Smooth muscle cell (in vitro differentiated cells): ENCODE data around the gene C9orf43. TPM values are rescaled to one million over a fixed set of nuclear protein-coding genes. Genes with fewer than 3 reads are reported as not detected.

Experiments
- DNase-seq: peaks from one replicate; lab custom pipeline; 2025; ENCODE audit not compliant: unreplicated experiment; lab: John Stamatoyannopoulos, UW
- H2AFZ ChIP-seq: fragments of 200-600 bp; sonication (generic); 2 replicates; pipeline ENCODE4 v1.6.0; 2016; ENCODE audit warnings: antibody characterized with exemption, low read depth, mild to moderate bottlenecking
- H3F3A ChIP-seq: fragments of 200-600 bp; sonication (generic); 2 replicates; pipeline ENCODE4 v1.6.0; 2017; ENCODE audit warnings: antibody characterized with exemption, low read depth
- H3K27ac ChIP-seq: fragments of 200-600 bp; sonication (generic); 2 replicates; pipeline ENCODE4 v1.5.1; 2016; ENCODE audit warnings: low read depth, mild to moderate bottlenecking
- H3K27me3 ChIP-seq: fragments of 200-600 bp; sonication (generic); 2 replicates; pipeline ENCODE4 v1.6.1; 2016; ENCODE audit warnings: low read depth, mild to moderate bottlenecking
- H3K36me3 ChIP-seq: fragments of 200-600 bp; sonication (generic); 2 replicates; pipeline ENCODE4 v1.5.1; 2016; ENCODE audit warnings: low read depth
- H3K4me1 ChIP-seq: fragments of 200-600 bp; sonication (generic); 2 replicates; pipeline ENCODE4 v1.5.1; 2016; ENCODE audit warnings: low read depth
- H3K4me2 ChIP-seq: fragments of 200-600 bp; sonication (generic); 2 replicates; pipeline ENCODE4 v1.6.0; 2016; ENCODE audit warnings: mild to moderate bottlenecking
- H3K4me3 ChIP-seq: fragments of 200-600 bp; sonication (generic); 2 replicates; pipeline ENCODE4 v1.5.1; 2016; ENCODE audit warnings: mild to moderate bottlenecking
- H3K79me2 ChIP-seq: fragments of 200-600 bp; sonication (generic); 2 replicates; pipeline ENCODE4 v1.6.0; 2016; ENCODE audit warnings: low read depth, mild to moderate bottlenecking
- H3K9ac ChIP-seq: fragments of 200-600 bp; sonication (generic); 2 replicates; pipeline ENCODE4 v1.6.0; 2016; ENCODE audit warnings: low read depth
- H3K9me3 ChIP-seq: fragments of 200-600 bp; sonication (generic); replicated peaks from 2 replicates; pipeline ENCODE4 v1.5.1; 2016; ENCODE audit warnings: low read depth
- H4K20me1 ChIP-seq: fragments of 200-600 bp; sonication (generic); 2 replicates; pipeline ENCODE4 v1.6.0; 2016; ENCODE audit warnings: low read depth
- WGBS: methylation state at CpG from one replicate; pipeline ENCODE4 v1.1.7; 2016; ENCODE audit warnings: low lambda C conversion rate; 5-methylcytosine and 5-hydroxymethylcytosine counted together
- polyA plus RNA-seq: library from polyadenylated mRNA; unstranded; fragments of >200 nt; fragmentation: Nextera tagmentation; extraction: Ambion mirVana; gene quantifications from 2 replicates; pipeline ENCODE4 v1.2.1, GENCODE V29; 2016
- total RNA-seq: library from RNA; depleted of rRNA; stranded (reverse); fragments of >200 nt; gene quantifications from 2 replicates; pipeline ENCODE4 v1.2.3, GENCODE V29; 2014
- TF ChIP-seq, protein P1 (sequence below): fragments of 200-600 bp; sonication (generic); IDR thresholded peaks from 2 replicates; pipeline ENCODE4 v1.5.1; 2017; ENCODE audit warnings: borderline replicate concordance, mild to moderate bottlenecking, antibody characterized with exemption; ENCODE audit not compliant: insufficient read depth, poor library complexity, severe bottlenecking

The C9orf43 gene
- total and polyA plus RNA-seq, 2 experiments from 2014 or later, result 2.0 TPM; not detected in 1

DNA sequence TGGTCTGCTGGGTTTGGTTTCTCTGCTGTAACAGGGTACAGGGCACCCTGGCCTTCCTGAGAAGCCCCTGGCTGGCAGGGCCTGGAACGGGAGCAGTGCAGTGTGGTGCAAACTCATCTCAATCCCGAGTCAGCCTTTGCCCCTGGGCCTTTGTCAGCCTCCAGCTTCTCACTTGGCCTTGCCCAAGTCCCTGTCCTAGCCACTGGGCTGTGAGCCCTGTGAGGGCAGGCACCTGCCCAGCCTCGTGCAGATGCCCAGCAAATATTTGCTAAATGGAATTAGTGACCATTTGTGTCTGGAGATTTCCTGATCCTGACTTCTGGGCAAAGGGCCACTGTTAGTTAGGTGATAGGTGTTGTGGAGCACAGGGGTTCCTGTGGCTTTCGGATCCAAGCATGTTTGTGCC is 66.0 kb downstream of the C9orf43 start:
- no peak for DNase-seq
- WGBS, result 89% methylated on average over 4 of the region's 4 CpGs
- Histone ChIP-seq H3K27me3 (no peaks in the 10 kb centered on the region), H2AFZ (no peak overlapping the region), H3K27ac (no peak overlapping the region), H3K4me3 (no peak overlapping the region), H3K9me3 (no peaks in the 10 kb centered on the region), H3K4me1 (no peaks in the 10 kb centered on the region), H3K36me3 (no peaks in the 10 kb centered on the region), H4K20me1 (no peaks in the 10 kb centered on the region), H3K4me2 (no peak overlapping the region), H3K9ac (no peak overlapping the region), H3F3A (no peaks in the 10 kb centered on the region), H3K79me2 (no peaks in the 10 kb centered on the region)
- TF ChIP-seq, protein P1, sequence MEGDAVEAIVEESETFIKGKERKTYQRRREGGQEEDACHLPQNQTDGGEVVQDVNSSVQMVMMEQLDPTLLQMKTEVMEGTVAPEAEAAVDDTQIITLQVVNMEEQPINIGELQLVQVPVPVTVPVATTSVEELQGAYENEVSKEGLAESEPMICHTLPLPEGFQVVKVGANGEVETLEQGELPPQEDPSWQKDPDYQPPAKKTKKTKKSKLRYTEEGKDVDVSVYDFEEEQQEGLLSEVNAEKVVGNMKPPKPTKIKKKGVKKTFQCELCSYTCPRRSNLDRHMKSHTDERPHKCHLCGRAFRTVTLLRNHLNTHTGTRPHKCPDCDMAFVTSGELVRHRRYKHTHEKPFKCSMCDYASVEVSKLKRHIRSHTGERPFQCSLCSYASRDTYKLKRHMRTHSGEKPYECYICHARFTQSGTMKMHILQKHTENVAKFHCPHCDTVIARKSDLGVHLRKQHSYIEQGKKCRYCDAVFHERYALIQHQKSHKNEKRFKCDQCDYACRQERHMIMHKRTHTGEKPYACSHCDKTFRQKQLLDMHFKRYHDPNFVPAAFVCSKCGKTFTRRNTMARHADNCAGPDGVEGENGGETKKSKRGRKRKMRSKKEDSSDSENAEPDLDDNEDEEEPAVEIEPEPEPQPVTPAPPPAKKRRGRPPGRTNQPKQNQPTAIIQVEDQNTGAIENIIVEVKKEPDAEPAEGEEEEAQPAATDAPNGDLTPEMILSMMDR, result no peak

GRCh38 chr9:113477058-113477457 is 66.5 kb downstream of the C9orf43 start:
- DNase-seq, result no peak
- TF ChIP-seq, protein P1, result no peak
- Histone ChIP-seq H3K4me1 (no peaks in the 10 kb centered on the region), H3K27ac (no peak overlapping the region), H3K9ac (no peak overlapping the region), H3K9me3 (no peaks in the 10 kb centered on the region), H3K36me3 (no peaks in the 10 kb centered on the region), H4K20me1 (no peaks in the 10 kb centered on the region), H3K4me3 (no peak overlapping the region), H3K4me2 (no peak overlapping the region), H2AFZ (no peak overlapping the region), H3K27me3 (no peaks in the 10 kb centered on the region), H3K79me2 (no peaks in the 10 kb centered on the region), H3F3A (no peaks in the 10 kb centered on the region)
- WGBS, result 92% methylated on average over 4 of the region's 4 CpGs

- no peak overlapping the region for H3K9ac ChIP-seq
- no peak overlapping the region for H2AFZ ChIP-seq
- WGBS, result 95% methylated on average over 5 of the region's 5 CpGs
- no peak overlapping the region for H3K27ac ChIP-seq
- H3F3A ChIP-seq, result no peaks in the 10 kb centered on the region
- no peak overlapping the region for H3K4me2 ChIP-seq
- H3K27me3 ChIP-seq, result no peaks in the 10 kb centered on the region
- no peaks in the 10 kb centered on the region for H3K79me2 ChIP-seq
- H3K36me3 ChIP-seq, result no peaks in the 10 kb centered on the region
- no peak overlapping the region for H3K4me3 ChIP-seq
- H3K9me3 ChIP-seq, result no peaks in the 10 kb centered on the region
- H3K4me1 ChIP-seq, result no peaks in the 10 kb centered on the region
- DNase-seq, result no peak
- no peaks in the 10 kb centered on the region for H4K20me1 ChIP-seq
- TF ChIP-seq, protein P1, result no peak
Observed at GRCh38 chr9:113477661-113478060, 67.1 kb downstream of the C9orf43 start.

DNA sequence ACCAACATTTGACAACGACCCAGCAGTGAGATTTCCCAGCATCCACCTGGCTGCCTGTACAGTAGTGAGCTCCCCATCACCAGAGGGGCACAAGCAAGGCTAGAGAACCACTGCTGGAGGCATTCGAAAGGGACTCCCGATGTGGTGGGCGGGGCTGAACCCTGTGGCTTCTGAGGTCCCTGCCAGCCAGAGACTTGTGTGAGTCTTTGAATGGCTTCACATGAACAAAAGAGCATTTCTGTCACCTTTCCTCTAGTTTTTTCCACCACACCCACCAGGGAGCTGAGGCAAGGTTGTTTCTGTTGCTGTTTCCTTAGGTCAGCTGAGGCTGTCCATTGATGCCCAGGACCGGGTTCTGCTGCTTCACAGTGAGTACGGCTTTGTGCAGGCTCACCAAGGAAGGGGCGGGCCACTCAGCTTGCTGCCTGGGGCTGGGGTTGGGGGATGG is 68.7 kb downstream of the C9orf43 start:
- Histone ChIP-seq H3K4me1 (no peaks in the 10 kb centered on the region), H3K27me3 (no peaks in the 10 kb centered on the region), H3K9me3 (no peaks in the 10 kb centered on the region), H3K9ac (no peak overlapping the region), H3K4me3 (no peak overlapping the region), H4K20me1 (no peaks in the 10 kb centered on the region), H3K36me3 (no peaks in the 10 kb centered on the region), H2AFZ (no peak overlapping the region), H3K4me2 (no peak overlapping the region), H3K27ac (no peak overlapping the region), H3K79me2 (no peaks in the 10 kb centered on the region), H3F3A (no peaks in the 10 kb centered on the region)
- TF ChIP-seq, protein P1, result no peak
- 85% methylated on average over 7 of the region's 7 CpGs for WGBS
- DNase-seq, result no peak
